Spleen (tissue), 13 donors: ENCODE data around the gene HRC. TPM values are rescaled to one million over a fixed set of nuclear protein-coding genes. Genes with fewer than 3 reads are reported as not detected.

Source experiments
- DNase-seq: peaks from one replicate; pipeline ENCODE4 v3.0.0-alpha.2; 2020
- H3K27ac ChIP-seq, 8 donors: fragments of 200-600 bp; sonication (generic) in 7 of 8; 1 replicate in 4 of 8; 2 replicates in 4 of 8; pipeline versions ENCODE4 v1.5.0 to v1.8.0; 2016 to 2021; ENCODE audit warnings: inconsistent platforms in 4 of 8, mild to moderate bottlenecking in 4 of 8, moderate library complexity in 1 of 8
- H3K27me3 ChIP-seq, 7 donors: fragments of 200-600 bp; sonication (generic) in 6 of 7; replicated peaks in 1 of 7; 1 replicate in 4 of 7; 2 replicates in 3 of 7; pipeline versions ENCODE4 v1.5.0 to v1.8.0; 2016 to 2021; ENCODE audit warnings: inconsistent platforms in 3 of 7, mild to moderate bottlenecking in 1 of 7
- H3K36me3 ChIP-seq, 6 donors: fragments of 200-600 bp; sonication (generic) in 5 of 6; 1 replicate in 4 of 6; 2 replicates in 2 of 6; pipeline versions ENCODE4 v1.5.0 to v1.8.0; 2016 to 2021; ENCODE audit warnings: inconsistent platforms in 2 of 6
- H3K4me1 ChIP-seq, 6 donors: fragments of 200-600 bp; sonication (generic) in 5 of 6; 1 replicate in 3 of 6; 2 replicates in 3 of 6; pipeline versions ENCODE4 v1.5.0 to v1.8.0; 2016 to 2021; ENCODE audit warnings: inconsistent platforms in 3 of 6
- H3K4me3 ChIP-seq, 8 donors: fragments of 200-600 bp; sonication (generic) in 7 of 8; 1 replicate in 4 of 8; 2 replicates in 4 of 8; pipeline versions ENCODE4 v1.5.0 to v1.8.0; 2016 to 2021; ENCODE audit warnings: inconsistent platforms in 4 of 8, mild to moderate bottlenecking in 4 of 8, moderate library complexity in 2 of 8
- H3K9me3 ChIP-seq, 8 donors: fragments of 200-600 bp; sonication (generic) in 7 of 8; 1 replicate in 4 of 8; 2 replicates in 4 of 8; pipeline versions ENCODE4 v1.5.0 to v1.8.0; 2016 to 2021; ENCODE audit warnings: inconsistent platforms in 4 of 8
- POLR2A ChIP-seq, 3 donors: fragments of 450-650 bp; IDR thresholded peaks; one replicate each; pipeline ENCODE4 v1.5.1; 2017; ENCODE audit warnings: antibody characterized with exemption in 3 of 3, mild to moderate bottlenecking in 1 of 3
- POLR2AphosphoS5 ChIP-seq, 3 donors: sonication (generic); formaldehyde crosslinking; IDR thresholded peaks; one replicate each; pipeline ENCODE4 v1.5.1; 2017; ENCODE audit warnings: antibody characterized with exemption in 3 of 3
- WGBS, 5 donors: extraction: QIAGEN DNeasy Blood & Tissue Kit in 3 of 5; methylation state at CpG; one replicate each; pipeline versions ENCODE4 v1.1.5 to v1.1.7; 2013 to 2018; 5-methylcytosine and 5-hydroxymethylcytosine counted together
- intact Hi-C: fragments of 100-400 bp; cut with DNase I; formaldehyde crosslinking; loops from one replicate; pipeline ENCODE4 v1.15.0; 2023; ENCODE audit warnings: low total_unique reads
- long read RNA-seq, 2 donors: transcript quantifications; one replicate each; lab custom pipeline, GENCODE V29; 2026
- polyA plus RNA-seq, 3 donors: library from polyadenylated mRNA; stranded (reverse); fragments of 200-250 nt; gene quantifications; one replicate each; pipeline ENCODE4 v1.2.1, GENCODE V29; 2013
- total RNA-seq, 7 donors: library from RNA; depleted of rRNA in 3 of 7; stranded (reverse); fragments of >200 nt in 3 of 7; fragmentation: NEBNext Ultra II Directional in 4 of 7; extraction: Animal tissue kit (Norgen Biotek cat#: 25700) in 4 of 7; gene quantifications; one replicate each; pipeline versions ENCODE4 v1.1.0 to v1.2.1, GENCODE V29; 2016 to 2021
- TF ChIP-seq, protein P1 (sequence below), 11 experiments: fragments of 200-600 bp in 7 of 11; fragments of 450-650 bp in 4 of 11; sonication (generic) in 4 of 11; IDR thresholded peaks in 8 of 11; conservative IDR thresholded peaks in 3 of 11; 1 replicate in 7 of 11; 2 replicates in 4 of 11; pipeline versions ENCODE4 v1.4.0 to v1.8.0; 2016 to 2021; ENCODE audit warnings: antibody characterized with exemption in 11 of 11, inconsistent platforms in 4 of 11, mild to moderate bottlenecking in 1 of 11
- donor health status: healthy with polysubstance abuse.
- donor health status: DM: no; HTN: no; CAD: no; lungs with moderate emphysema.
- donor health status: DM: no; HTN: no; CAD: no.
- donor health status: Bipolar disorder and iron deficiency.
- donor health status: healthy.
- donor health status: DM: no; HTN: no; CAD: no.
- donor health status: DM: yes; HTN: yes; CAD: no.

The HRC gene, protein sequence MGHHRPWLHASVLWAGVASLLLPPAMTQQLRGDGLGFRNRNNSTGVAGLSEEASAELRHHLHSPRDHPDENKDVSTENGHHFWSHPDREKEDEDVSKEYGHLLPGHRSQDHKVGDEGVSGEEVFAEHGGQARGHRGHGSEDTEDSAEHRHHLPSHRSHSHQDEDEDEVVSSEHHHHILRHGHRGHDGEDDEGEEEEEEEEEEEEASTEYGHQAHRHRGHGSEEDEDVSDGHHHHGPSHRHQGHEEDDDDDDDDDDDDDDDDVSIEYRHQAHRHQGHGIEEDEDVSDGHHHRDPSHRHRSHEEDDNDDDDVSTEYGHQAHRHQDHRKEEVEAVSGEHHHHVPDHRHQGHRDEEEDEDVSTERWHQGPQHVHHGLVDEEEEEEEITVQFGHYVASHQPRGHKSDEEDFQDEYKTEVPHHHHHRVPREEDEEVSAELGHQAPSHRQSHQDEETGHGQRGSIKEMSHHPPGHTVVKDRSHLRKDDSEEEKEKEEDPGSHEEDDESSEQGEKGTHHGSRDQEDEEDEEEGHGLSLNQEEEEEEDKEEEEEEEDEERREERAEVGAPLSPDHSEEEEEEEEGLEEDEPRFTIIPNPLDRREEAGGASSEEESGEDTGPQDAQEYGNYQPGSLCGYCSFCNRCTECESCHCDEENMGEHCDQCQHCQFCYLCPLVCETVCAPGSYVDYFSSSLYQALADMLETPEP
- total RNA-seq (under 1 TPM in 2 of 7 donors, not detected in 5; 0.27 to 0.47 TPM), polyA plus RNA-seq (under 1 TPM; 0.07 to 0.27 (median 0.22) TPM)
- long read RNA-seq, donor 1, result 0 reads
- long read RNA-seq, donor 2, result 0 reads

DNA sequence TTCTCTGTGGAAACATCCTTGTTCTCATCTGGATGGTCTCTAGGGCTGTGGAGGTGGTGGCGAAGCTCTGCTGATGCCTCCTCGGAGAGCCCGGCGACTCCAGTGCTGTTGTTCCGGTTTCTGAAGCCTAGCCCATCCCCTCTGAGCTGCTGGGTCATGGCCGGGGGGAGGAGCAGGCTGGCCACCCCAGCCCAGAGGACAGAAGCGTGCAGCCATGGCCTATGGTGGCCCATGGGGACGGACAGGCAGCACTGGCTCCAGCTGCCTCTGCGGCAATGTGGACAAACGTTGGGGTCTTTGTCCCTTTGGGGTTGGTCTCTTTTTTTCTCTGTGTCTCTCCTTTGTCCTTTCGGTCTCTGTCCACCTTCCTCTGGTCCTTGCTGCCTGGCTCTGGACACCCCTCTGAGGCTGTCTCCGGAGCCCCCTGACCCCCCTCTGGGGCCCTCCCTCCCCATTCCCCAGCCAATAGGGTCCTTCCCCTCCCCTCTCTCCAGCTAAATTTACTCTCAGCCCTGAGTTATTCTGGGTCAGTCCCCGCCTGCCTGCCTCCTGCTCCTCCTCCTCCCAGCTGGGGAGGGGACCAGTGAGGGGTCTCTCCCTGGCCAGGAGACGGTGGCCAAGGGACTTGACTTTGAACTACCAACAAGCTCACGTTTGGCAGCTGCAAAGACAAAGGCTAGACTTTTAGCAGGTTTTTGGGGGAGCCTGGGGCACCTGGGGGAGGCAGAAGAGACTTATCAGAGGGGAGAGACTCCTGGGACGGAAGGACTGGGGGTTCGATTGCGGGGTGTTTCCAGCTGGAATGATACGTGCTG lies at the start of gene HRC:
Gene HRC, minus strand, starts transcription at position 392 of the 815 bp plus-strand sequence. Its CDS starts 159 bp downstream, at position 233.
- Histone ChIP-seq H3K9me3 (peaks cover 0 to 6% (median 0%) of the 10 kb centered on the region in 8 donors), H3K36me3 (no peaks in the 10 kb centered on the region), H3K27me3 (peaks cover 0 to 68% (median 20%) of the 10 kb centered on the region in 7 donors), H3K27ac (no peak within 1 kb of the TSS), H3K4me1 (peaks cover 3 to 45% (median 33%) of the 10 kb centered on the region in 6 donors), H3K4me3 (no peak within 1 kb of the TSS)
- 52 to 69% (median 66%) methylated on average over 15 to 19 of the region's 19 CpGs for WGBS, 5 donors
- TF ChIP-seq POLR2A (IDR thresholded peaks at IDR 0.05) (no peak), POLR2AphosphoS5 (IDR thresholded peaks at IDR 0.05) (peak in 1 of 3 donors; percentile 20)
- TF ChIP-seq, protein P1, sequence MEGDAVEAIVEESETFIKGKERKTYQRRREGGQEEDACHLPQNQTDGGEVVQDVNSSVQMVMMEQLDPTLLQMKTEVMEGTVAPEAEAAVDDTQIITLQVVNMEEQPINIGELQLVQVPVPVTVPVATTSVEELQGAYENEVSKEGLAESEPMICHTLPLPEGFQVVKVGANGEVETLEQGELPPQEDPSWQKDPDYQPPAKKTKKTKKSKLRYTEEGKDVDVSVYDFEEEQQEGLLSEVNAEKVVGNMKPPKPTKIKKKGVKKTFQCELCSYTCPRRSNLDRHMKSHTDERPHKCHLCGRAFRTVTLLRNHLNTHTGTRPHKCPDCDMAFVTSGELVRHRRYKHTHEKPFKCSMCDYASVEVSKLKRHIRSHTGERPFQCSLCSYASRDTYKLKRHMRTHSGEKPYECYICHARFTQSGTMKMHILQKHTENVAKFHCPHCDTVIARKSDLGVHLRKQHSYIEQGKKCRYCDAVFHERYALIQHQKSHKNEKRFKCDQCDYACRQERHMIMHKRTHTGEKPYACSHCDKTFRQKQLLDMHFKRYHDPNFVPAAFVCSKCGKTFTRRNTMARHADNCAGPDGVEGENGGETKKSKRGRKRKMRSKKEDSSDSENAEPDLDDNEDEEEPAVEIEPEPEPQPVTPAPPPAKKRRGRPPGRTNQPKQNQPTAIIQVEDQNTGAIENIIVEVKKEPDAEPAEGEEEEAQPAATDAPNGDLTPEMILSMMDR (IDR thresholded peaks at IDR 0.05 in 8 of 11, conservative IDR thresholded peaks at IDR 0.05 in 3 of 11), result no peak
- intact Hi-C loops, result no loop called here
- no peak for DNase-seq

DNA sequence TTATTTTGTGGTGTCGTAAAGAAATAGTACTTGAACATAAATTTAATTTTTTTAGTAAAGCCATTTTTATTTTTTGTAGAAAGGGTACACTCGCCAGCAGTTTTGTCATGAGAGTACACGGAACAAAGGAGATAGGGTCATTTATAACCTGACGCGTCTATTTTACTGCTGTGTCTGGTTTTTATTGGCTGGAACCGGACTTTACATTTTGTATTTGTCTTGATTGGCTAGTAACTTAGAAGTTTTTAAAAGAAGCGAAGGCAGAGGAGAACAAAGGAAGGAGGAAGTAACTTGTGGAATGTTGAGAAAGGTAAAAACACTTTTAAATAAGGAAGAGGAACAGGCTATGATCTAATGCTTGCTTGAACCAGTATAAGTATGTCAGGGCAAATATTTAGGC lies 45.8 kb upstream of the HRC start:
- peaks cover 0 to 32% (median 0%) of the 10 kb centered on the region in 6 donors for H3K36me3 ChIP-seq
- no peaks in the 10 kb centered on the region for H3K9me3 ChIP-seq
- H3K27ac ChIP-seq, result no peak overlapping the region
- no peaks in the 10 kb centered on the region for H3K27me3 ChIP-seq
- H3K4me3 ChIP-seq, result no peak overlapping the region
- TF ChIP-seq POLR2A (IDR thresholded peaks at IDR 0.05), result no peak
- no peak for TF ChIP-seq POLR2AphosphoS5 (IDR thresholded peaks at IDR 0.05)
- TF ChIP-seq, protein P1 (IDR thresholded peaks at IDR 0.05 in 8 of 11, conservative IDR thresholded peaks at IDR 0.05 in 3 of 11), result no peak
- 85 to 94% (median 90%) methylated on average over 7 of the region's 7 CpGs for WGBS, 5 donors
- peaks cover 0 to 7% (median 0%) of the 10 kb centered on the region in 6 donors for H3K4me1 ChIP-seq
- intact Hi-C loops, result no loop called here
- no peak for DNase-seq

DNA sequence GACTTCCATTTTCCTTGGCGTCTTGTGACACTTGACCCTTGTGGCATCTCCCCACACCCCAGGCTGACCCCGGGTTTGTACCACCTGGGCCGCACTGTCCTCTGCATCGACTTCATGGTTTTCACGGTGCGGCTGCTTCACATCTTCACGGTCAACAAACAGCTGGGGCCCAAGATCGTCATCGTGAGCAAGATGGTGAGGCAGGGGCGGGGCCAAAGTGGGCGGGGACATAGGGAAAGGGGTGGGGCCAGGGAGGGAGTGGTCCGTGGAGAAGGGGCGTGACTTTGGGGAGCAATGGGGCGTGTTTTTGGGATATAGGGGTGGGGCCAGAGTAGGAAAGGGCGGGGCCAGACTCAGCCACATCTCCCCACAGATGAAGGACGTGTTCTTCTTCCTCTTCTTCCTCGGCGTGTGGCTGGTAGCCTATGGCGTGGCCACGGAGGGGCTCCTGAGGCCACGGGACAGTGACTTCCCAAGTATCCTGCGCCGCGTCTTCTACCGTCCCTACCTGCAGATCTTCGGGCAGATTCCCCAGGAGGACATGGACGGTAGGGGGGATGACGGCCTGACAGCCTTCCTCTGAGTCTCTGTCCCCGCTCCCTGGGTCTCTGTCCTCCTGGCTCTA lies 45.2 kb upstream of the HRC start:
- intact Hi-C loops, result no loop called here
- no peak for DNase-seq

More for the DNA sequence above, 45.2 kb upstream of the HRC start:
- H3K4me1 ChIP-seq, result peaks cover 0 to 7% (median 0%) of the 10 kb centered on the region in 6 donors
- no peak overlapping the region for H3K4me3 ChIP-seq
- H3K27ac ChIP-seq, result no peak overlapping the region
- TF ChIP-seq POLR2A (IDR thresholded peaks at IDR 0.05) (no peak), POLR2AphosphoS5 (IDR thresholded peaks at IDR 0.05) (no peak)
- TF ChIP-seq, protein P1 (IDR thresholded peaks at IDR 0.05 in 8 of 11, conservative IDR thresholded peaks at IDR 0.05 in 3 of 11), result no peak
- no peaks in the 10 kb centered on the region for H3K27me3 ChIP-seq
- 86 to 92% (median 89%) methylated on average over 28 to 29 of the region's 29 CpGs for WGBS, 5 donors
- H3K36me3 ChIP-seq, result peaks cover 0 to 32% (median 0%) of the 10 kb centered on the region in 6 donors
- no peaks in the 10 kb centered on the region for H3K9me3 ChIP-seq
